MCF 10A (cell line): ENCODE results near the gene OTULINL. TPM values are rescaled to one million over a fixed set of nuclear protein-coding genes. Genes with fewer than 3 reads are reported as not detected.

Experiments
- BruUV-seq: library from RNA; stranded (reverse); fragments of 400-500 nt; replicated peaks from 2 replicates; lab custom pipeline; 2021; lab: Mats Ljungman, UMichigan
- CTCF ChIA-PET: fragments of 300-600 bp; sonication (Branson Sonifier 250); formaldehyde crosslinking; extraction: SDS; loops from one replicate; lab custom pipeline; 2021; ENCODE audit warnings: antibody characterized with exemption, inconsistent platforms; lab: Yijun Ruan, JAX
- POLR2A ChIA-PET: fragments of 300-600, 350-650 bp; sonication (Branson Sonifier 250); formaldehyde crosslinking; extraction: SDS; loops from one replicate; lab custom pipeline; 2020; ENCODE audit warnings: antibody characterized with exemption, inconsistent platforms; lab: Yijun Ruan, JAX
- DNase-seq: peaks from one replicate; pipeline ENCODE4 v3.0.0-alpha.2; 2018; ENCODE audit not compliant: unreplicated experiment
- H3K27ac Mint-ChIP-seq: one replicate; pipeline ENCODE4 v1.8.0; 2022; ENCODE audit warnings: mild to moderate bottlenecking, low read depth, mixed read lengths; ENCODE audit not compliant: unreplicated experiment
- H3K27me3 Mint-ChIP-seq: one replicate; pipeline ENCODE4 v1.8.0; 2022; ENCODE audit warnings: mixed read lengths; ENCODE audit not compliant: insufficient read depth, unreplicated experiment
- H3K36me3 Mint-ChIP-seq: one replicate; pipeline ENCODE4 v1.8.0; 2022; ENCODE audit warnings: mild to moderate bottlenecking, moderate library complexity, mixed read lengths; ENCODE audit not compliant: insufficient read depth, unreplicated experiment
- H3K4me1 Mint-ChIP-seq: one replicate; pipeline ENCODE4 v1.8.0; 2022; ENCODE audit warnings: mixed read lengths; ENCODE audit not compliant: insufficient read depth, unreplicated experiment
- H3K4me3 Mint-ChIP-seq: one replicate; pipeline ENCODE4 v1.8.0; 2022; ENCODE audit warnings: mild to moderate bottlenecking, moderate library complexity, mixed read lengths; ENCODE audit not compliant: unreplicated experiment
- H3K9me3 Mint-ChIP-seq: one replicate; pipeline ENCODE4 v1.8.0; 2022; ENCODE audit warnings: mixed read lengths; ENCODE audit not compliant: unreplicated experiment
- intact Hi-C: fragments of 100-400 bp; cut with micrococcal nuclease; formaldehyde crosslinking; loops from 2 replicates; pipeline ENCODE4 v1.14.1; 2022
- total RNA-seq: library from RNA; stranded (reverse); gene quantifications from 2 replicates; pipeline ENCODE4 v1.2.3, GENCODE V29; 2022
- TF ChIP-seq, protein P1 (sequence below): fragments of 200-600 bp; IDR thresholded peaks from one replicate; pipeline ENCODE4 v1.8.0; 2022; ENCODE audit warnings: antibody characterized with exemption, mild to moderate bottlenecking; ENCODE audit not compliant: unreplicated experiment

Gene OTULINL
- total RNA-seq, 1 experiment from 2014 or later = not detected

DNA sequence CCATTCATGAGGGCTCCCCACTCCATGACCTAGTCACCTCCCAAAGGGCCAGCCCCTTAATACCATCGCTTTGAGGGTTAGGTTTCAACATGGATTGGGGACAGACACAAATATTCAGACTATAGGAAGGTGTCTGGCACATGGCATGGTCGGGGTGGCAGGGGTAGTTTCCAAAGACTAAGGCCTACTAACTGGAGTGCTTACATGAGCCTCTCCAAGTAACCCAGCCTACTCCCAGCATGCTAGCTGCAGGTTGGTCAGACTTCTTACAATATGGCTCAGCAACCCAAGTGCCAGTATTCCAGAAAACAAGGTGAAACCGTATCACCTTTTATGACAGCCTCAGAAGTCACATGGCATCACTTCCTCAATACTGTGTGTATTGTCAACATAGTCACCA, 19.9 kb upstream of the OTULINL start:
- Mint-ChIP-seq H3K36me3 (no peaks in the 10 kb centered on the region), H3K9me3 (no peaks in the 10 kb centered on the region), H3K27me3 (no peaks in the 10 kb centered on the region), H3K4me3 (no peak overlapping the region), H3K27ac (no peak overlapping the region), H3K4me1 (no peaks in the 10 kb centered on the region)
- POLR2A ChIA-PET = no interaction called here
- intact Hi-C loops = no loop called here
- no peak for DNase-seq
- CTCF ChIA-PET = interaction anchor here (0.5 kb wide), 1 partner anchor 106 kb away, joined by 4 read pairs; no protein-coding TSS in a partner anchor
- BruUV-seq = no TSS peak
- TF ChIP-seq, protein P1, sequence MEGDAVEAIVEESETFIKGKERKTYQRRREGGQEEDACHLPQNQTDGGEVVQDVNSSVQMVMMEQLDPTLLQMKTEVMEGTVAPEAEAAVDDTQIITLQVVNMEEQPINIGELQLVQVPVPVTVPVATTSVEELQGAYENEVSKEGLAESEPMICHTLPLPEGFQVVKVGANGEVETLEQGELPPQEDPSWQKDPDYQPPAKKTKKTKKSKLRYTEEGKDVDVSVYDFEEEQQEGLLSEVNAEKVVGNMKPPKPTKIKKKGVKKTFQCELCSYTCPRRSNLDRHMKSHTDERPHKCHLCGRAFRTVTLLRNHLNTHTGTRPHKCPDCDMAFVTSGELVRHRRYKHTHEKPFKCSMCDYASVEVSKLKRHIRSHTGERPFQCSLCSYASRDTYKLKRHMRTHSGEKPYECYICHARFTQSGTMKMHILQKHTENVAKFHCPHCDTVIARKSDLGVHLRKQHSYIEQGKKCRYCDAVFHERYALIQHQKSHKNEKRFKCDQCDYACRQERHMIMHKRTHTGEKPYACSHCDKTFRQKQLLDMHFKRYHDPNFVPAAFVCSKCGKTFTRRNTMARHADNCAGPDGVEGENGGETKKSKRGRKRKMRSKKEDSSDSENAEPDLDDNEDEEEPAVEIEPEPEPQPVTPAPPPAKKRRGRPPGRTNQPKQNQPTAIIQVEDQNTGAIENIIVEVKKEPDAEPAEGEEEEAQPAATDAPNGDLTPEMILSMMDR = no peak

DNA sequence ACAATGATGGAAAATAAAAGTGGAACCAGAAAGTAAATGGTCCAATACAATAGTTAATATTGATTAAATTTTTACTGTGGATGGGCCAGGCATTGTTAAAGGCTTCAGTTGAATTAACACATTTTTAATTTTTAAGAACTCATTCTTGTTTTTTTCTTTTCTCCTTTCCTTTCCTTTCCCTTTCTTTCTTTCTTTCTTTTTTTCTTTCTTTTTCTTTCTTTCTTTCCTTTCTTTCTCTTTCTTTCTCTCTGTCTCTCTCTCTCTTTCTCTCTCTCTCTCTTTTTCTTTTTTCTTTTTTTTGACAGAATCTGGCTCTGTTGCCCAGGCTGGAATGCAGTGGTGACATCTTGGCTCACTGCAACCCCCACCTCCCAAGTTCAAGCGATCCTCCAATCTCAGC, 13.3 kb upstream of the OTULINL start:
- Mint-ChIP-seq H3K9me3 (no peaks in the 10 kb centered on the region), H3K4me3 (no peak overlapping the region), H3K27ac (no peak overlapping the region), H3K4me1 (no peaks in the 10 kb centered on the region), H3K36me3 (no peaks in the 10 kb centered on the region), H3K27me3 (no peaks in the 10 kb centered on the region)
- intact Hi-C loops = no loop called here
- ChIA-PET POLR2A (no interaction called here), CTCF (interaction anchor here (1.5 kb wide), 1 partner anchor 80 kb away, joined by 5 read pairs; no protein-coding TSS in a partner anchor)
- BruUV-seq = no TSS peak
- no peak for DNase-seq
- TF ChIP-seq, protein P1 = no peak

DNA sequence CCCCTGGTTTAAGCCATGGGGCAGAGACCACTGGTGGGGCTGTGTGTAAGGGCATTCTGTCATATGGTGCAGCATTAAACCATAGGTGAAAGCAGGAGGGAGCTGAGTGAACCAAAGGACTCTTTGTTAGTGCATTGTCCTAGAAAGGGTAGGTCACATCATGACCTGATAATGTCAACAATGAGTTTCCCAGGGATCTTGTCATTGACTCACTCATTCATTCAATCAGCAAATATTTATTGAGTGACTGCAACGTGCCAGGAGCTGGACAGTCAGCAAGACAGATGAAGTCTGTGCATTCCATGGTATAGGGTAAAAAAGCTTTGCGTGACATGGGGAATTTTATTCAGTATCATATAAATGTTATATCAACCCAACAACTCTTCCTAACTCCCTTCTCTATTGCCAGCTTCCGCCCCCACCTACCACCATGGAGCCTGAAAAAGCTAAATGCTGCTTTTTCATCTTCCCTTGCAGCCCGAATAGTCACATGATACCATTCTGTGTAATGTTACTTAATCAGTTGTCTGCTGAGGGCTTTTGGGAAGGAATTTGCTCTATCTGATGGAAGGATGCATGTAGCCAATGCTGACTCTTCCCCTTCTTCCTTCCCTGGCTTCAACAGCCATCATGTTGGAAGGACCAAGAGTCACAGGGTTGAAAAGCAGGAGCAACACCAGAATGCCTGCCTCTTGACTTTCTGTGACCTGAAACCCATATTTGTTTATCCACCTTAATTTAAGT, 11.5 kb upstream of the OTULINL start:
- ChIA-PET POLR2A (interaction anchor here (0.6 kb wide), 1 partner anchor 389 kb away, joined by 5 read pairs; no protein-coding TSS in a partner anchor), CTCF (interaction anchor here (0.6 kb wide), 1 partner anchor 137 kb away, joined by 3 read pairs; no protein-coding TSS in a partner anchor)
- Mint-ChIP-seq H3K27ac (no peak overlapping the region), H3K36me3 (no peaks in the 10 kb centered on the region), H3K9me3 (no peaks in the 10 kb centered on the region), H3K27me3 (no peaks in the 10 kb centered on the region), H3K4me1 (peaks cover 5% of the 10 kb centered on the region), H3K4me3 (no peak overlapping the region)
- TF ChIP-seq, protein P1 = no peak
- BruUV-seq = no TSS peak
- DNase-seq = no peak
- intact Hi-C loops = no loop called here

DNA sequence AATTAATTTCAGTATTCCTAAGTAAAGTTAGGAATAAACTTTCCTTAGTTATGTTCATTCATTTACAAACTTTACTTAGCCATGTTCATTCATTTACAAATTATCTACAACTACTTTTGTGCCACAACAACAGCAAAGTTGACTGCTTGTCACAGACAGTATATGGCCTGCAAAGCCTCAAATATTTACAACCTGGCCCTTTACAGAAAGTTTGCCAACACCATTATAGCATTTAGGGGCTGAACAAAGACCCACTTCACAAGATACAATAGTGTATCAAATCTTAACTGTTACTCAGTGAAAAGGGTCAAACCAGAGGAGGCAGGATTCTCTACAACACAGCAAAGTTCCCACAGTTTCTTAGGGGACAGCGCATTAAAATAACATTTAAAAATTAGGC, 9.7 kb upstream of the OTULINL start:
- H3K27me3 Mint-ChIP-seq = no peaks in the 10 kb centered on the region
- intact Hi-C loops = no loop called here
- H3K9me3 Mint-ChIP-seq = no peaks in the 10 kb centered on the region
- TF ChIP-seq, protein P1 = no peak
- no peak for DNase-seq
- H3K27ac Mint-ChIP-seq = no peak overlapping the region
- POLR2A ChIA-PET = interaction anchor here (0.9 kb wide), 1 partner anchor 10 kb away, joined by 3 read pairs; the partner anchor contains the start of gene OTULINL
- H3K4me3 Mint-ChIP-seq = no peak overlapping the region
- H3K4me1 Mint-ChIP-seq = peaks cover 9% of the 10 kb centered on the region
- CTCF ChIA-PET = no interaction called here
- no TSS peak for BruUV-seq
- H3K36me3 Mint-ChIP-seq = no peaks in the 10 kb centered on the region
